Measurements from ENCODE around the gene DPP6.
"Not testable (repeated sequence)": the region's sequence is repeated elsewhere in the genome, so short reads cannot be mapped to it uniquely, and the experiment has no call there.

DPP6 gene

GRCh38 chr7:154675560-154675959, 623.4 kb downstream of the DPP6 start:
- DNase-seq, result no peak
- Histone ChIP-seq H2BK15ac (replicated peaks; ENCODE audit: low read depth) (no peak overlapping the region), H4K5ac (ENCODE audit: low read length) (no peak overlapping the region), H3K27me3 (ENCODE audit: insufficient read depth, low read length, poor library complexity) (no peaks in the 10 kb centered on the region), H3K9ac (ENCODE audit: low read length) (no peak overlapping the region), H3K4me2 (ENCODE audit: low read length) (no peak overlapping the region), H3K79me1 (ENCODE audit: low read length) (no peaks in the 10 kb centered on the region), H3K4ac (ENCODE audit: low read depth, low read length) (no peak overlapping the region), H3K27ac (ENCODE audit: low read depth, low read length) (no peak overlapping the region), H3K79me2 (ENCODE audit: control insufficient read depth, insufficient read depth, low read length) (no peaks in the 10 kb centered on the region), H3K56ac (ENCODE audit: low read length) (no peak overlapping the region), H3K23ac (ENCODE audit: low read length) (no peak overlapping the region), H4K8ac (ENCODE audit: low read depth, low read length) (no peak overlapping the region), H3K18ac (ENCODE audit: low read length) (no peak overlapping the region), H2BK120ac (ENCODE audit: low read depth, low read length) (no peak overlapping the region), H3K36me3 (ENCODE audit: control insufficient read depth, insufficient read depth, low read length) (no peaks in the 10 kb centered on the region), H3K4me3 (ENCODE audit: low read length) (no peak overlapping the region), H2BK5ac (ENCODE audit: low read length) (no peak overlapping the region), H2AK5ac (ENCODE audit: low read length) (no peak overlapping the region), H3K4me1 (ENCODE audit: control insufficient read depth, low read depth, low read length) (no peaks in the 10 kb centered on the region)
- WGBS (ENCODE audit: extremely low coverage, insufficient coverage, low lambda C conversion rate), result no CpG with 5 or more reads among the region's 10 CpGs

- H3K18ac ChIP-seq (ENCODE audit: low read length); H3K4me1 ChIP-seq (ENCODE audit: control insufficient read depth, low read depth, low read length); H2BK5ac ChIP-seq (ENCODE audit: low read length); H3K4me3 ChIP-seq (ENCODE audit: low read length); H3K56ac ChIP-seq (ENCODE audit: low read length); H2BK15ac ChIP-seq (replicated peaks; ENCODE audit: low read depth); DNase-seq; H3K79me1 ChIP-seq (ENCODE audit: low read length); H3K4me2 ChIP-seq (ENCODE audit: low read length); H3K4ac ChIP-seq (ENCODE audit: low read depth, low read length); H4K8ac ChIP-seq (ENCODE audit: low read depth, low read length); H3K27ac ChIP-seq (ENCODE audit: low read depth, low read length); H3K36me3 ChIP-seq (ENCODE audit: control insufficient read depth, insufficient read depth, low read length); H3K23ac ChIP-seq (ENCODE audit: low read length); H4K5ac ChIP-seq (ENCODE audit: low read length); H2BK120ac ChIP-seq (ENCODE audit: low read depth, low read length); H3K27me3 ChIP-seq (ENCODE audit: insufficient read depth, low read length, poor library complexity); H3K79me2 ChIP-seq (ENCODE audit: control insufficient read depth, insufficient read depth, low read length); H2AK5ac ChIP-seq (ENCODE audit: low read length); H3K9ac ChIP-seq (ENCODE audit: low read length): not testable (repeated sequence)
- no CpG with 5 or more reads among the region's 11 CpGs for WGBS (ENCODE audit: extremely low coverage, insufficient coverage, low lambda C conversion rate)
Measured at GRCh38 chr7:154676033-154676421, 623.8 kb downstream of the DPP6 start.

- H2BK5ac ChIP-seq (ENCODE audit: low read length), result no peak overlapping the region
- H3K79me1 ChIP-seq (ENCODE audit: low read length), result no peaks in the 10 kb centered on the region
- H3K4me1 ChIP-seq (ENCODE audit: control insufficient read depth, low read depth, low read length), result no peaks in the 10 kb centered on the region
- no peaks in the 10 kb centered on the region for H3K79me2 ChIP-seq (ENCODE audit: control insufficient read depth, insufficient read depth, low read length)
- H3K56ac ChIP-seq (ENCODE audit: low read length), result no peak overlapping the region
- H3K18ac ChIP-seq (ENCODE audit: low read length), result no peak overlapping the region
- H4K5ac ChIP-seq (ENCODE audit: low read length), result no peak overlapping the region
- no peak overlapping the region for H3K4me3 ChIP-seq (ENCODE audit: low read length)
- WGBS (ENCODE audit: extremely low coverage, insufficient coverage, low lambda C conversion rate), result no CpG with 5 or more reads among the region's 10 CpGs
- no peak overlapping the region for H2BK15ac ChIP-seq (replicated peaks; ENCODE audit: low read depth)
- H3K4me2 ChIP-seq (ENCODE audit: low read length), result no peak overlapping the region
- H3K27ac ChIP-seq (ENCODE audit: low read depth, low read length), result no peak overlapping the region
- no peaks in the 10 kb centered on the region for H3K27me3 ChIP-seq (ENCODE audit: insufficient read depth, low read length, poor library complexity)
- no peak for DNase-seq
- H3K23ac ChIP-seq (ENCODE audit: low read length), result no peak overlapping the region
- no peak overlapping the region for H4K8ac ChIP-seq (ENCODE audit: low read depth, low read length)
- H3K9ac ChIP-seq (ENCODE audit: low read length), result no peak overlapping the region
- H3K4ac ChIP-seq (ENCODE audit: low read depth, low read length), result no peak overlapping the region
- no peak overlapping the region for H2AK5ac ChIP-seq (ENCODE audit: low read length)
- no peak overlapping the region for H2BK120ac ChIP-seq (ENCODE audit: low read depth, low read length)
- no peaks in the 10 kb centered on the region for H3K36me3 ChIP-seq (ENCODE audit: control insufficient read depth, insufficient read depth, low read length)
Measured at GRCh38 chr7:154676422-154677073, 624.4 kb downstream of the DPP6 start.

GRCh38 chr7:154677454-154677853, 625.3 kb downstream of the DPP6 start:
- DNase-seq, result no peak
- H3K23ac ChIP-seq (ENCODE audit: low read length), result no peak overlapping the region
- no peak overlapping the region for H2BK120ac ChIP-seq (ENCODE audit: low read depth, low read length)
- no peaks in the 10 kb centered on the region for H3K79me1 ChIP-seq (ENCODE audit: low read length)
- H3K36me3 ChIP-seq (ENCODE audit: control insufficient read depth, insufficient read depth, low read length), result no peaks in the 10 kb centered on the region
- H3K4me3 ChIP-seq (ENCODE audit: low read length), result no peak overlapping the region
- H3K4me2 ChIP-seq (ENCODE audit: low read length), result no peak overlapping the region
- no peaks in the 10 kb centered on the region for H3K79me2 ChIP-seq (ENCODE audit: control insufficient read depth, insufficient read depth, low read length)
- H3K4me1 ChIP-seq (ENCODE audit: control insufficient read depth, low read depth, low read length), result no peaks in the 10 kb centered on the region
- H3K4ac ChIP-seq (ENCODE audit: low read depth, low read length), result no peak overlapping the region
- H4K8ac ChIP-seq (ENCODE audit: low read depth, low read length), result no peak overlapping the region
- H3K18ac ChIP-seq (ENCODE audit: low read length), result no peak overlapping the region
- H3K27ac ChIP-seq (ENCODE audit: low read depth, low read length), result no peak overlapping the region
- WGBS (ENCODE audit: extremely low coverage, insufficient coverage, low lambda C conversion rate), result no CpG with 5 or more reads among the region's 12 CpGs
- no peak overlapping the region for H2BK5ac ChIP-seq (ENCODE audit: low read length)
- H3K27me3 ChIP-seq (ENCODE audit: insufficient read depth, low read length, poor library complexity), result no peaks in the 10 kb centered on the region
- no peak overlapping the region for H3K56ac ChIP-seq (ENCODE audit: low read length)
- no peak overlapping the region for H2BK15ac ChIP-seq (replicated peaks; ENCODE audit: low read depth)
- no peak overlapping the region for H4K5ac ChIP-seq (ENCODE audit: low read length)
- H2AK5ac ChIP-seq (ENCODE audit: low read length), result no peak overlapping the region
- no peak overlapping the region for H3K9ac ChIP-seq (ENCODE audit: low read length)

GRCh38 chr7:154678001-154678550, 625.9 kb downstream of the DPP6 start:
- not testable (repeated sequence) for H2BK120ac ChIP-seq (ENCODE audit: low read depth, low read length); H3K4ac ChIP-seq (ENCODE audit: low read depth, low read length); H3K56ac ChIP-seq (ENCODE audit: low read length); H3K27ac ChIP-seq (ENCODE audit: low read depth, low read length); H4K5ac ChIP-seq (ENCODE audit: low read length); H3K4me2 ChIP-seq (ENCODE audit: low read length); H3K27me3 ChIP-seq (ENCODE audit: insufficient read depth, low read length, poor library complexity); H3K4me3 ChIP-seq (ENCODE audit: low read length); H3K23ac ChIP-seq (ENCODE audit: low read length); H2BK15ac ChIP-seq (replicated peaks; ENCODE audit: low read depth); H3K79me2 ChIP-seq (ENCODE audit: control insufficient read depth, insufficient read depth, low read length); H3K36me3 ChIP-seq (ENCODE audit: control insufficient read depth, insufficient read depth, low read length); H3K79me1 ChIP-seq (ENCODE audit: low read length); H3K4me1 ChIP-seq (ENCODE audit: control insufficient read depth, low read depth, low read length); H2AK5ac ChIP-seq (ENCODE audit: low read length); H3K9ac ChIP-seq (ENCODE audit: low read length); DNase-seq; H4K8ac ChIP-seq (ENCODE audit: low read depth, low read length); H3K18ac ChIP-seq (ENCODE audit: low read length); H2BK5ac ChIP-seq (ENCODE audit: low read length)
- no CpG with 5 or more reads among the region's 18 CpGs for WGBS (ENCODE audit: extremely low coverage, insufficient coverage, low lambda C conversion rate)
